HG03575 (cell line): ENCODE measurements around the gene TSTD2.
A peak's percentile ranks its signal among the peaks of the same experiment; 100 is the strongest.

Source experiments
- ATAC-seq: cut with Tn5 transposase; IDR thresholded peaks from one replicate; pipeline ENCODE4 v1.9.1; 2021; ENCODE audit not compliant: unreplicated experiment, insufficient number of reproducible peaks, low FRiP score; ENCODE audit errors: extremely low read depth

TSTD2 gene

GRCh38 chr9:97571664-97572063 lies 61.5 kb downstream of the TSTD2 start:
- no peak for ATAC-seq

GRCh38 chr9:97570899-97571298 lies 62.3 kb downstream of the TSTD2 start:
- ATAC-seq = no peak

GRCh38 chr9:97568461-97569275 lies 64.5 kb downstream of the TSTD2 start:
- no peak for ATAC-seq

GRCh38 chr9:97567894-97568202 lies 65.3 kb downstream of the TSTD2 start:
- no peak for ATAC-seq

GRCh38 chr9:97567182-97567893 lies 65.8 kb downstream of the TSTD2 start:
- ATAC-seq = no peak

- no peak for ATAC-seq
Observed at GRCh38 chr9:97565262-97565661, 67.9 kb downstream of the TSTD2 start.

GRCh38 chr9:97564291-97565175 lies 68.6 kb downstream of the TSTD2 start:
- no peak for ATAC-seq

- no peak for ATAC-seq
Observed at GRCh38 chr9:97563458-97564135, 69.6 kb downstream of the TSTD2 start.

GRCh38 chr9:97562542-97562941 lies 70.6 kb downstream of the TSTD2 start:
- no peak for ATAC-seq

GRCh38 chr9:97561501-97561900 lies 71.7 kb downstream of the TSTD2 start:
- ATAC-seq = no peak

GRCh38 chr9:97560851-97561250 lies 72.3 kb downstream of the TSTD2 start:
- ATAC-seq = no peak

GRCh38 chr9:97560154-97560553 lies 73.0 kb downstream of the TSTD2 start:
- no peak for ATAC-seq

- peak; percentile 40 for ATAC-seq
Observed at GRCh38 chr9:97559111-97559514, 74.1 kb downstream of the TSTD2 start.

- no peak for ATAC-seq
Observed at GRCh38 chr9:97558701-97559101, 74.5 kb downstream of the TSTD2 start.

GRCh38 chr9:97557606-97558095 lies 75.5 kb downstream of the TSTD2 start:
- no peak for ATAC-seq

GRCh38 chr9:97556721-97557605 lies 76.2 kb downstream of the TSTD2 start:
- no peak for ATAC-seq

- ATAC-seq = no peak
Observed at GRCh38 chr9:97556036-97556720, 77.0 kb downstream of the TSTD2 start.

- no peak for ATAC-seq
Observed at GRCh38 chr9:97555164-97555563, 78.0 kb downstream of the TSTD2 start.
